Stomach (tissue), 4 donors: ENCODE data around the gene XRCC3.

Experiments
- POLR2A ChIP-seq, 4 donors: fragments of 450-650 bp; IDR thresholded peaks; one replicate each; pipeline ENCODE4 v1.6.1; 2016; ENCODE audit warnings: antibody characterized with exemption in 4 of 4, control low read depth in 2 of 4, mild to moderate bottlenecking in 1 of 4, moderate library complexity in 1 of 4
- POLR2AphosphoS5 ChIP-seq, 3 donors: sonication (generic); formaldehyde crosslinking; IDR thresholded peaks; one replicate each; pipeline ENCODE4 v1.6.1; 2016; ENCODE audit warnings: antibody characterized with exemption in 3 of 3
- TF ChIP-seq, protein P1 (sequence below), 7 experiments: fragments of 450-650 bp in 4 of 7; fragments of 200-600 bp in 3 of 7; sonication (generic) in 3 of 7; IDR thresholded peaks; one replicate each; pipeline ENCODE4 v1.5.1; 2016 to 2019; ENCODE audit warnings: antibody characterized with exemption in 7 of 7, control low read depth in 2 of 7, mild to moderate bottlenecking in 1 of 7

DNA sequence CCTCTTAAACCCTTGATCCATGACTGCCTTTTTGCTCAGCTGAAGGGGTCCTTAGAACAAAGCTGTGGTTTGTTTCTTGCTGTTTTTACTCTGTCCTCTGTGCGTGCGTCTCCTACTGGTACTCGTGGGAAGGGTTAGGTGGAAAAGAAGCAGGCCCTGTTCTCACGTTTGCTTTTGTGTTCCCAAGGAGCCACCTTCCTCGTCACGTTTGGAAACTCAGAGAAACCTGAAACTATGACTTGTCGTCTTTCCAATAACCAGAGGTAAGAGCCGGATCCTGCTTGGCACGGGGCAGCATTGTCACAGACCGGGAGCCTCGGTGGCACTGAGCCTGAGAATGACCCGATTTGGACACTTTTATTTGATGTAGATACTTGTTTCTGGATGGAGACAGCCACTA lies 13.5 kb upstream of the XRCC3 start:
- TF ChIP-seq POLR2A (IDR thresholded peaks at IDR 0.05): no peak
- TF ChIP-seq, protein P1, sequence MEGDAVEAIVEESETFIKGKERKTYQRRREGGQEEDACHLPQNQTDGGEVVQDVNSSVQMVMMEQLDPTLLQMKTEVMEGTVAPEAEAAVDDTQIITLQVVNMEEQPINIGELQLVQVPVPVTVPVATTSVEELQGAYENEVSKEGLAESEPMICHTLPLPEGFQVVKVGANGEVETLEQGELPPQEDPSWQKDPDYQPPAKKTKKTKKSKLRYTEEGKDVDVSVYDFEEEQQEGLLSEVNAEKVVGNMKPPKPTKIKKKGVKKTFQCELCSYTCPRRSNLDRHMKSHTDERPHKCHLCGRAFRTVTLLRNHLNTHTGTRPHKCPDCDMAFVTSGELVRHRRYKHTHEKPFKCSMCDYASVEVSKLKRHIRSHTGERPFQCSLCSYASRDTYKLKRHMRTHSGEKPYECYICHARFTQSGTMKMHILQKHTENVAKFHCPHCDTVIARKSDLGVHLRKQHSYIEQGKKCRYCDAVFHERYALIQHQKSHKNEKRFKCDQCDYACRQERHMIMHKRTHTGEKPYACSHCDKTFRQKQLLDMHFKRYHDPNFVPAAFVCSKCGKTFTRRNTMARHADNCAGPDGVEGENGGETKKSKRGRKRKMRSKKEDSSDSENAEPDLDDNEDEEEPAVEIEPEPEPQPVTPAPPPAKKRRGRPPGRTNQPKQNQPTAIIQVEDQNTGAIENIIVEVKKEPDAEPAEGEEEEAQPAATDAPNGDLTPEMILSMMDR (IDR thresholded peaks at IDR 0.05): peak in 1 of 7 experiments; percentile 36
- no peak for TF ChIP-seq POLR2AphosphoS5 (IDR thresholded peaks at IDR 0.05)
